AG04449 (cell line): Measurements from ENCODE around the gene CDKL4.

ENCODE experiments used
- CTCF ChIA-PET: fragments of 350-600 bp; formaldehyde crosslinking; extraction: SDS; loops from one replicate; lab custom pipeline; 2021; ENCODE audit warnings: antibody characterized with exemption; lab: Yijun Ruan, JAX
- POLR2A ChIA-PET: fragments of 400-600, 350-600 bp; formaldehyde crosslinking; extraction: SDS; loops from one replicate; lab custom pipeline; 2020; ENCODE audit warnings: antibody characterized with exemption, inconsistent platforms; lab: Yijun Ruan, JAX
- DNase-seq: peaks from one replicate; pipeline ENCODE4 v3.0.0-alpha.2; 2010; ENCODE audit warnings: low read depth, low spot score
- H3K4me3 ChIP-seq: 2 replicates; pipeline ENCODE4 v1.5.1; 2011; ENCODE audit warnings: low read depth, mild to moderate bottlenecking, control low read depth, low read length
- CTCF ChIP-seq: IDR thresholded peaks from one replicate; pipeline ENCODE4 v1.5.1; 2011; ENCODE audit warnings: mild to moderate bottlenecking, moderate library complexity, low read length, control low read depth, inconsistent platforms; ENCODE audit not compliant: insufficient read depth; ENCODE audit errors: missing control alignments

Gene CDKL4

GRCh38 chr2:39127973-39128372 is 115.8 kb downstream of the CDKL4 start:
- H3K4me3 ChIP-seq: no peak overlapping the region
- no peak for TF ChIP-seq CTCF
- no peak for DNase-seq
- POLR2A ChIA-PET: no interaction called here
- CTCF ChIA-PET: interaction anchor here (0.8 to 0.9 kb wide), 2 partner anchors 66 to 69 kb away, joined by 3 to 5 read pairs; no protein-coding TSS in a partner anchor
